GM19099 (cell line): ENCODE data around the gene PTPRG.

Experiments used
- POLR2A ChIP-seq: IDR thresholded peaks from 3 replicates; pipeline ENCODE4 v1.6.1; 2011; ENCODE audit warnings: low read depth; ENCODE audit not compliant: insufficient read length; ENCODE audit errors: extremely low read depth

Gene PTPRG

DNA sequence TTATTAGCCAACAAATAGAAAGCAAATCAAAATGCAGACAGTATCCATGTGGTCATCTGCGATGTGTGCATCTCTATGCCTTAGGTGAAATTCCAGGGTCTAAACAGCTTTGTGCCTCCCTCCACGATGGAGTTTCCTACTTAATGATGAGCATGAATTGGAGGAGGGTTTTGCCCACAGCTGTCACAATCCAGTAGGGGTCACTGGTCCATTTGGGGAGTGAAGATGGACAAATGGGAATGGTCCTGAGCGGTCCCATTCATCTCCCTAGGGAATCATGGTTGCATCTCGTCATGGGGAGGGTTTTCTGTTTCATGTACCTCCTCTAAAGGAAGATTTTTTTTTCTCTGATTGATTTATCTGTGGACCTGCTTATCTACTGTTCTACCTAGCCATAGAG, 358.0 kb downstream of the PTPRG start:
- TF ChIP-seq POLR2A, result no peak

DNA sequence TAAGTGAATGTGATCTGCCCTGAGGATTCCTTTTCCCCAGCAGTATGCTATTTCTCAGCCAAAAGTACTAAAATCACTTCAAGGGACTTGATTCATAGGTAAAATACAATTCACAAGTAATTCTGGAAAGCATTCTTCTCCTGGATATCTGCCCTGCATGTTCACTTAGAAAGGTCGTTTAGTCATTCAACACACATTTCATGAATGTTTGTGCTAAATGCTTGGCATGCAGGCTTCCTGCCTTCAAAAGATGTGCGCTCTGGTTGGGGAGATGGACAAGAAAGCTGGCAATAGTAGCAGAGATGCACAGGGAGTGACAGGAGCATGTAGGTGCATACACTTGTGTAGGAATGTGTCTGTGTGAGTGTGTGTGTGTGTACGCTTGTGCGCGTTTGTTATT, 360.7 kb downstream of the PTPRG start:
- no peak for TF ChIP-seq POLR2A

DNA sequence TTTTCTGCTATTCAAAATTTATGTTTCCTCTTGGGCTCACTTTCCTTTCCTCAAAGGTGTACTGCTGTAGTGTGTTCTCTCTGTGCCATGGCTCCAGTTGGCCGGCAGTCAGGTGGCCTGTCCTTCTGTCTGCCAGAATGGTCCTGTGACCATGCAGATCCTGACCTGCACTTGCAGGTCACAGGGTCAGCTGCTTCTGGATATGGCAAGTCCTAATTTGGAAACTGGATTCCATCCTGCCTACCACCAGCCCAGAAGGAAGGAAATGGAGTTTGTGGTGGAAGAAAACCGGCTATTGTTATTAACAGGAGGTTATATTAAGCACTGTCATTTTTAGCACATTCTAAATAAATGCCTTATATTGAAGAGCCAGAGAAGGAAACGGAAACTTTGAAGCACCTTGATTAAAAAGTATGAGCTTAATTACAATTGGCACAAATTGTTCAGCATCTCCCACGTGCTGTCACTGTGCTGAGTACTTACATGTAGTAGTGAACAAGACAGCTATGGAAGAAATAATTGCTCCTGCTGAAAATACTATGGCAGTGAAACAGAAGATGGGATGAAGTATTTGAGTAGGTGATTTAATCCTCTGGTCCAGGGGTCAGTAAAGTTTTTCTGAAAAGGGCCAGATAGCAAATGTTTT, 362.8 kb downstream of the PTPRG start:
- TF ChIP-seq POLR2A, result no peak

DNA sequence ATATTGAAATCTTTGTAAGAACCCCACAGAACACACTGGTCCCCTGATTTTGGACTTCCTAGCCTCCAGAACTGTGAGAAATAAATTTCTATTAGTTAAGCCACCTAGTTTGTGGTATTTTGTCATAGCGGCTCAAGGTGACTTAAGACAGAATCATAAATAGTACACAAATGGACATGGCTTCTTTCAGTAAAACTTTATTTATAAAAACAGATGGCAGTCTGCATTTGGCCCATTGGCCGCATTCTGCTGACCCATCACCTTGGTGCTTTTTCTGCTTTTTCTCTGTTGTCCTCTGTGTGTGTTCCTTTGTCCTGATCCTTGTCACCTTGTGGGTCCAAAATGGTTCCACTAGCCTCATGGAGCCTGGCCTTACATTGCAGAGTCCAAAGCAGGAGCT, 363.6 kb downstream of the PTPRG start:
- no peak for TF ChIP-seq POLR2A

DNA sequence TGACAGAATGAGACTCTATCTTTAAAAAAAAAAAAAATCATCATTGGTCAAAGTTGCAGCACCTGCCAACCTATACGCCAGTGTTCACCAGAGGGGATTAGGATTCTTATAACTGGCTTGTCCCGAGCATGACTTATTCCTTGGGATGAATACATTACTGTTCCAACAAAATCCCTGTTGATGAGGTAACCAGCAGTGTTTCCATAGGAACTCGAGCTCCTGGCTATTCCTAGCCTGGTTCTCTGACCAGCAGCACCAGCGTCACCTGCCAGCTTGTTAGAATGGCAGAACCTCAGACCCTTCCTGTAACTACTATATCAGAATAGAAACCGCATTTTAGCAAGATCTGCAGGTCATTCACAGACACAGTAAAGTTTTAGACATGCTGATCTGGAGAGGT, 364.4 kb downstream of the PTPRG start:
- no peak for TF ChIP-seq POLR2A

DNA sequence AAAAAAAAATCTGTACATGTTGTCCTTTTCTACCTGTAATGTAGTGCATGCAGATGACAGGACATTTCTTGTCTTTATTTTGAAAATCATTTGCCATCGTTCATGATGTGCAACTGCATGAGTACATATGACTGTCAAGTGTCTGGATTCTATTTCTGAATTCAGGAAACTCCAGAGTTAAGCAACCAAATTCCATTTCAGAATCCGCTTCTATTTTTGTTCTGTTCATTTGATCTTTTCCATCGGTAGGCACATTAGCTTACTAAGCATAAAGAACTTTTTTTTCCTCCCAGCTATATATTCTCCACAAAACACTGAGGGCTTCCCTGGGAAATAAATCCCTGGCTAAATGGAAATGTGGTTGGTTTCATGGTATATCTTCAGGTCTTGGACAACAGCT, 365.6 kb downstream of the PTPRG start:
- no peak for TF ChIP-seq POLR2A

DNA sequence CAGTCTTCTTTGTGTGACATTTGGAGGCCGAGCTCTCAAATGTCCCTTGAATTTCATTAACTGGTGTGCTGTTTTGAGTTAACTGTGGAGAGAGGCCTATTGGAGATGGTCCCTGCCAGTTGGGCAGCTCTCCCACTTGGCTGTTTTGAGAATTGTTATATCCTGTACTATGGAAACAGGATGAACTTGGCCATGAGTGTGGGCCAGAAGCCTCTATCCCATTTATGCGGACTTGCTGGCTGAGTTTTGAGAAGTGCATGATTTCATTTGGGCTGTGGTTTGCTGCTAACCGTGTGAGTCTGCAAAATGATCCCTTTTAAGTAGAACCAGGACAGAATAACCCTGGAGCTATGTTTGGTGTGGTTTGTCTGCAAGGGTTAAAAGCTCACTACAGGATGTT, 366.0 kb downstream of the PTPRG start:
- TF ChIP-seq POLR2A, result no peak

DNA sequence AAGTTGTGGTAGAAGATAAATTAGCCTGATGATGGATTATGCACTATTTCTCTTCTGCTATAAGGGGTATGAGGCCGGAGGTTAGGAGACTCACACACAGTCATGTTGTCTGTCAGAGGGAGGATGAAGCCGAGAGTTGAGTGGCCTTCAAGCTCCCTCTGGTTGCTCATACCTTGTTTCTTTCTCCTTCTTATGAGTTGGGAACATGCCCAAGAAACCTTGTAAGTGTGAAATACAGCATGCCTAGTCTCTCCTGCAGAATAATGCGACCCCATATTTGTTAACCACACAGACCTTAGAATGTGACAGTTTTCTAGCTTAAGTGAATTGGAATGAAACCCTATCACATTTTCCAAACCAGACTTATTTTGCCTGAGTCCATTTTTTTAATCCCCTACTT, 366.7 kb downstream of the PTPRG start:
- no peak for TF ChIP-seq POLR2A

DNA sequence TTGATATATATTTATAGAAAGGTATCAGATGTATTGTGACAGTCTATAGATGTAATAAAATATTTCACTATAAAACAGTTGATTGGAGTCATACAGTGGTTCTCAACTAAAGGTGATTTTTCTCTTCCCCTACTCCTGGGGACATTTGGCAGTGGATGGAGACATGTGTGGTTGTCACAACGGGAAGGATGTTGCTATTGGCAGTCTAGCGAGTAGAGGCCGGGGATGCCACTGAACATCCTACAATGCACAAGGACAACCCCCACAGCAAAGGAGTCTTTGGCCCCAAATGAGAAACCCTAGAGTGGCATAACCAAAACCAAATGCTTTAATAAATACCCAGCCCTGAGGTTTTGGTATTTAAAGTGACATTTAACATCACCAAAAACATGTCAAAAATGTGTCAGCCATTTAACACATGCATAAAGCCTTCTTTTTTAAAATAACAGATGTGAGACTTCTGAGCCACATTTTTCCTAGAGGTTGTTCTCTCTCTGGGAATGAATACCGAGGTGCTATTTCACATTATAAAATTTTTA, 367.5 kb downstream of the PTPRG start:
- no peak for TF ChIP-seq POLR2A

DNA sequence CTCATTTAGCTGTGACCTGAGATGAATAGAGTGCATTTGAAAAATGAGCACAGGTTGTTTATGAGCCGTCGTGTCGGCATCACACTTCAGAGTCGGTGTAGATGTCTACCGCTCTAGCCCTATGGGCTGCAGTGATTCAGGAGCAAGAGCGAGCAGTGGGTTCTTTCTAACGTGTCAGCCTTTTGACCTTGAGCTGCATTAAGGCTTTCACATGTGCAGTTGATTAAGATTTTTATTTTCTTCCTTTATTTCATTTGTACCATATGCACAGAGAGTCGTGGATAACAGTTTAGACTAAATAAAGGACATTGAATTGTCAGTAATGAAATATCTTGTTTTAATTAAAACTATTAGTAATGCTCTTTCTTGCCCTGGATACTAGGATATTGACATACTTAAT, 368.2 kb downstream of the PTPRG start:
- no peak for TF ChIP-seq POLR2A

DNA sequence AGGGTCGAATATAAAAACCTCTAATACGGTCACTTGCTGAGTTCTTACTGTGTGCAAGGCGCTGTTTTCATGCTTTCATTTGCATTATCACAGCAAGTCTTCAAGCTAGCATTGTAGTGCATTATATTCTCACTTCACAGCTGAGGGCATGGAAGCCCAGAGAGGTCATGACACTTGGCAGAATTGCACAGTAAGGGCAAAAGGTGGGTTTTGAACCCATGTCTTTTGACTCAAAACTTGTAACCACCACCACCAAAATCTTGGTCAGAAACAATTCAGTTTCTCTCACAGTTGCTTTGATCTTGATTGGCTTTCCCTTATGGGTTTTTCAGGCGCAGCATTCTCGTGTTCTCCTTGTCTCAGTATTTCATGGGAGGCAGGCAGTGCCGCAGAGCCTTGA, 371.1 kb downstream of the PTPRG start:
- TF ChIP-seq POLR2A, result no peak

DNA sequence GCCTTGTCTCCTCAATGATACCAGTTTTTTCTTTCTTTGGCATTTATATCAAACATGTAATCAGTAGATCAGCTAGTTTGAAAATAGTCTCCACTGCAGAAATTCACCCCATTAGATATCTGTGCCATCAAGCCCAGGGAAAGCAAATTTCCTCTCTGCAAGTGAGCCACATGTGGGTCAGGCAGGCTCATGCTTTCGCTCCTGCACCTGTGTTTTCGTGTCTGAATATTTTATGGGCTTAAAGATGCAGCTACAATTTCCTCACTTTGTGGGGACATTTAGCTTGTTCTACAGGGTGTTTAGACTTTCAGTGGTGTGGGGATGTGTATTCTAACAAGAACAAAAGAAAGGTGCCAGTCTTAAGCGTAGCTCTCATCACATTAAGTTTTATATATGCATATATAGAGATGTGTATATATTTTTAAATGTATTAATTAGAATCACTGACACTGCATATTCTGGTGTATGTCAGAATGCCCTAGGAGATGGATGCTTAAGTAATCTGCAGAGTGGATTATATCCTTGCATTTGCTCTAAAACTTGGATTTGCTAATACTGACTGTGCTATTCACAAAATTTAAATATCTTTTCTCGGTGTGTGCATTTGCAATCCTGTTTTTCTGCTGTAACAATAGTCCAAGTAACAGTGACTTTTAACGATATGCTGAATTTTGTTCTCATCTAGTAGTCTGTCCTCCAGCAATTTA, 372.6 kb downstream of the PTPRG start:
- no peak for TF ChIP-seq POLR2A

DNA sequence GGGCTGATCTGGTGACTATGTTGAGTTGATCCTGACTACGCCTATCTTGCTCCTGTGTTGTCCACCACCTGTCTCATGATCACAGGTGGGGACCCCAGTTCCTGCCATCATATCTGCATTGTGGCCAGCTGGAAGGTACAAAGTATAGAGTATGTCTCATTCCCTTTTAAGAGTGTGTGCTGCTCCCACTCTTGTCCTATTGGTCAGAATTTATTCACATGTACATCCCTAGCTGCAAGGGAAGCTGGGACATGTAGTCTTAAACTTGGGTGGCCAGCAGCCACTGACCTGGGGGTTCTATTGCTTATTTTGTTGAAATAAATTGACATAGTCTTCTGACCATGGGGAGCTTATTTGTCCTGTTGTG, 373.1 kb downstream of the PTPRG start:
- TF ChIP-seq POLR2A, result no peak

DNA sequence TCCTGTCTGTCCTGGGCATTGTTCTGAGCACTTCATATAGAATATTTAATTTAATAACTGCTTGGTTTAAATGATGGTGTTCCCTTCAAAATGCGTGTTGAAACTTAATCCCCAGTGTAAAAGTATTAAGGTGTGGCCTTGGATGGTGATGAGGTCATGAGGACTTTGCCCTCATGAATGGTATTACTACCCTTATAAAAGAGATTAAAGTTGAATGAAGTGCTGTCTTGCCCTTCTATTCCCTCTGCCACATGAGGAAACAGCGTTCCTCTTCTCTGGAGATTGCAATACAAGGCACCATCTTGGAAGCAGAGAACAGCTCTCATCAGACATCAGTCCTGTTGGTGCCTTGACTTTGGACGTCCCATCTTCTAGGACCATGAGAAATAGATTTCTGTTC, 374.4 kb downstream of the PTPRG start:
- no peak for TF ChIP-seq POLR2A

DNA sequence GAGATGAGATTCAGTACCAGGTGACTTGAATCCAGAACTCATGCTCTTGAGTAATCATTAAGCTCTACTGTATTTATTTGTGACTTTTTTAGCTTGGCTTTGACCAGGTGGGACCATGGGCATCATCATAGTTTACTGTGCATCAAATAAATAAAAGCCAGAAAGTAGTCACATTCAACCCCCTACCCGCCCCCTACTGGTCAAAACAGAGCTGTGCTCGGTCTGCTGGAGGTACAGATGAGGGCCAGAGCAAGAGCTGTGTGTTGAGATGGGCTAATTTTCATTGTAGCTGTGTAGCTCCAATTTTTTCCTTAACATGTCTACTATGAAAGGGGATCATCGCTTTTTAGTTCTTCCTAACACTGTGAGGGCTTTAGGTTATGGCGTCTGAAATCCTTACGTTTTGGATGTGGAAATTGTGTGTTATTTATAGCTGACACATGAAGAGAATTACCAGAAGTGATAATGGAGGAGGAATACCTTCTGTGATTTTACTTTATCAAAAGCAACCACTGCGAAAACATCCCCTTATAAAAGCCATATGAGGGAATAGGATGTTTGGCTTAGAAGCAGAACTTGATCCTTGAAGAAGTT, 375.1 kb downstream of the PTPRG start:
- TF ChIP-seq POLR2A, result no peak

DNA sequence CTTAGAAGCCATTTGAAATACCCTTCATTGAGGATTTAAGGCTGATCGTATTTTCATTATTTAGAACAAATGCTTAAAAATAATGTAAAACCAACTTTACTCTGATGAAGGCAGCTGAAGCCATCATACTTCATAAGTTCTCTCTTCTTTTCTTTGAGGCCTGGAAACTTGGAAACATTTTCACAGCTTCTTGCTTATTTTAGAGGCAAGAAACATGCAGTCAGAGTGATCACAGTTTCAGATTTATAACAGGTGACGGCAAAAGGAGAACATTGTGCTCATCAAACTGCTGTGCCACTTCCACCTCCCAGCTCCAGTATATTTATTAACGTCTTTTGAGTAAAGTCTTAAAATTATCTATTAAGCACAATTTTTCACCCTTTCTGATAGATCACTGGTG, 376.1 kb downstream of the PTPRG start:
- no peak for TF ChIP-seq POLR2A
